ENCODE measurements around the gene CFD.

- no peak for TF ChIP-seq CTCF (optimal IDR thresholded peaks at IDR 0.05 in 1 of 3, IDR thresholded peaks at IDR 0.05 in 1 of 3, conservative IDR thresholded peaks at IDR 0.05 in 1 of 3; ENCODE audit: extremely low read depth in 1 of 3, insufficient read depth in 2 of 3, low read length in 3 of 3)
- TF ChIP-seq EZH2 (IDR thresholded peaks at IDR 0.05; ENCODE audit: low read length): no peak
These were observed 17.4 kb downstream of the CFD start for GRCh38 chr19:876780-877314.
